ENCODE data around the gene EFNB2. TPM values are rescaled to one million over a fixed set of nuclear protein-coding genes. Genes with fewer than 3 reads are reported as not detected.

Gene EFNB2
- total RNA-seq, 1 donor from 2014 or later, result 21.6 TPM

DNA sequence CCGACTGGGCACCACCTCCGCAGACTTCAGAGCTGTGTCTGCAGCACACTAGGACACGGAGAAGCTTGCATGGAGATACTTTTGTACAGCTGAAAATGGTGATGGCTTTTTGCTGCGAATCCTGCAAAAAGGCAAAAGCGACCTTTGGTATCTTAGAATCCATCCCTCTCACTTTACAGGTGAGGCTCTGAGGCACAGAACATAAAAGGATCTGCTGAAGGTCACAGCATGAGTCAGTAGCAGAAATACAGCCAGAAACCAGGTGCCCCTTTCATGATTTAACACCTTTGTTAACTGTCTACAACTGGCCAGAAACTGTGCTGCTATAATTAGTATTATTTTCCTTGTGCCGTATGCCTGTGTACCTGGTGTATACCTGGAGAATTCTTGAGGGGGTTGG lies 48.3 kb downstream of the EFNB2 start:
- no peak for DNase-seq (ENCODE audit: low read depth in 2 of 2)

DNA sequence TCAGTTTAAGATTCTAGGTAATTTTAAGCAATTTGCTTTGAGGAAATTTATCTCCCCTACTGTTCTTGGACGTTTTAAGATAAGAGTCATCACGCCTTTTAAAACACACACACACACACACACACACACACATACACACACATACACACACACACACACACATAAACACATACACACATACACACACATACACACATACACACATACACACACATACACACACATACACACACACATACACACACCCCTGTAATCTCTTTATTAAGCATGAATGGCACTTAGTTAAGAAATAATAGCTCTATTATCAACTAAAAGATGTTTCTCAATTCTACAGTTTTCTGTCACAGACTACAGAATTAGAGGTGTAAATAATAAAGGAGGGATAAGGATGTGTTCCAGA lies 49.2 kb downstream of the EFNB2 start:
- no peak for DNase-seq (ENCODE audit: low read depth in 2 of 2)

DNA sequence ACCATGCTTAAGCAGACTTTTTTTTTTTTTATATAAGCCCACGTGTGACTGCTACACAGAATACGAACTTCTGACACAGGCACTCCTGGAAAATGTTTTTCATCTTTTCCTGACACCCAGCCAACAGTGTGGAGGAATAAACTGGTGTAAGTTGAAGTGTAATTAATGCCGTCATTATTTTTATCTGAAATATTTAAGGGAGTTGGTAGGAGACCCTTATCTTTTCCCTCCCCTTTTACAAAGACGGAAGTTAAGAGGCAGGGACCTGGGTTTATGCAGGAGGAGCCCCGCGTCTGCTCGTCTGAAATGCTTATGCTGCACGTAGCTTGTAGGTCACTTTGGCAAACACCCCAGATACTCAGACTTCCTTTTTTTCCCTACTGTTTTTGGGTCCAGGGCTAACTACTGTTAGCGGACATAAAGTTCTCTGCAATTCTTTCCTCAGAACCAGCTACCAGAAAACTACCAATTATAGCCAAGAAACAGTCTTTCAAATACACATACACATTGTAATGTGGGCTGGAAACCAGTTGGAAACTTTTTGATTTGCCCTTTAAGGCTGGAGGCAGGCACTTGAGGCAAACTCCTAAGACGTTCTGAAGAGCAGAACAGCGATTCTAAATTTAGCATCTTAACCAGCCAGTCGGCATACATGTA lies 50.8 kb downstream of the EFNB2 start:
- peak; percentile 38 to 90 for DNase-seq (ENCODE audit: low read depth in 2 of 2)

DNA sequence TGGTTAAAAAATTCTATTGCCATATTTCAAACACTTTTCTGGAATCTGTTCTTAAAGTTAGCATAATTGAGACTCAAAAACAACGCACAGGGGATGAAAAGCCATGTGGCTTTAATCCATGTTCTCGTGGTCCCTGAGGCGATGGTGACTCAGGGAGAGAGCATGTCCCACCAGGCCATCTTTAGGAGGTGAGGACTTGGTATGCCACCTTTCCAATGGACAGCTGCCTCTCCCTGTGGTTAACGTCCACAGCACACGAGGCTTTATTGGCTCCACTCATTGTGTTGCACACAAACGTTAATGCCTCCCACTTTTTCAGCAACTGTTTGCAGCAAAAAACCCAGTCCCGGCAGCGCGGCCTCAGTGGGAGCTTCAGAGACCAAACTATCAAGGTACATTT lies 51.4 kb downstream of the EFNB2 start:
- DNase-seq (ENCODE audit: low read depth in 2 of 2), result no peak

DNA sequence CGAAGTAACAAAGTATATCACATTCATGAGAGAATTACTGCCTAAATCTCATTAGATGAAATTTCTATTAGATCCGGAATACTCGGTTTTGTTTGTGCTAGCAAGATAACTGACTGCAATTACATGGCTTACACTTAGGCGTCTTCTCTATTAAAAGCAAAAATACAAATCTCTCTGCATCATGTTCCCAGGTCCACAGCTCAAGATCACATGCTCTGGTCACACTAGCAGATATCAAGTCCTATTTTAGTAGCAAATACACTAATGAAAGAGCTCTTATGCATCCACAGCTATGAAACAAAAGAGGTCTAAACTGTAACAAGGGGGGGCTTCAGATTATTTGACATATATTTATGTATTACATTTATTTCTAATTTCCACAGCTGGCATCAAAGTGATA lies 53.5 kb downstream of the EFNB2 start:
- no peak for DNase-seq (ENCODE audit: low read depth in 2 of 2)

DNA sequence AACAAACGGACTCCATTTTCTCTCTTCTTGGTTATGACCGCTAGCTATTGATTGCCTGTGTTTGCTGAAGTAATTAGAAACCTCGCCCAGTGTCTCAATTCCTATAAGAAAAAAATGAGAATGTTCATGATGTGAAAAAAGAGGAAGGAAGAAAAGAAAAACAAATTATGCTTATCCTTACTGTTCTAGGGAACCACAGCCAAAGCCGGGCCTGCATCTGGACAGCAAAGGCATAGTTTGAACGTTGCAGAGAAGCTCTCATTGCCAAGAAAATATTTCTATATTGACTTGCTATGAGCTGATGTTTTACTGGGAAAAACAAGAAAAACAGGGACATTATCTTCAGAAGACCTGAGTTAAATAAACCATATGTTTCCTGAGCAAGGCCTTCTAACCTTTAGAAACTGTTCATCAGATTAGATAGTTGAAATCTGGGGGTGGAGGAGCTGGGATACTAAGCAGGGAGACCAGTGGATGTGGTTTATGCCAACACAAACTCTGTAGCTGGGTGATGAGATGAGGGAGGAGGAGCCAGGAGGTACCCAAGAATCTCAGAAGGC lies 55.0 kb downstream of the EFNB2 start:
- DNase-seq (ENCODE audit: low read depth in 2 of 2), result no peak

DNA sequence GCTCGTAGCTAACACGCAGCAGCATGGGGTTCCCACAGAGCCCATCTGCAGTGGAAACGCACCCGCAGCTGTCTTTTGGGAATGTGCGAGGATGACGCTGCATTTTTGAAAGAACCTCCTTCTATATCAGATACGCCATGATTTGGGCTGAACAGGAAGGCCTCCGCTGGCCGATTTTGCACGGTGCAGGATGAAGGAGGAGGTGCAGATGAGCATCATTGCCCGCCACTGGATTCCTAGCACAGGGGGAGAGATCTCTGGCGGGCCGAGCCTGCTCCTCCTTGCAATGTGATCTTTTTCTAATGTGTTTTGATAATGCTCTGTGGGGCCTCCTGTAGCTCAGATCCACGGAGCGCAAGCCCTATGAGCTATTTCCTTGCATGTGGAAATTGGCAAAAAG lies 55.5 kb downstream of the EFNB2 start:
- DNase-seq (ENCODE audit: low read depth in 2 of 2), result no peak

DNA sequence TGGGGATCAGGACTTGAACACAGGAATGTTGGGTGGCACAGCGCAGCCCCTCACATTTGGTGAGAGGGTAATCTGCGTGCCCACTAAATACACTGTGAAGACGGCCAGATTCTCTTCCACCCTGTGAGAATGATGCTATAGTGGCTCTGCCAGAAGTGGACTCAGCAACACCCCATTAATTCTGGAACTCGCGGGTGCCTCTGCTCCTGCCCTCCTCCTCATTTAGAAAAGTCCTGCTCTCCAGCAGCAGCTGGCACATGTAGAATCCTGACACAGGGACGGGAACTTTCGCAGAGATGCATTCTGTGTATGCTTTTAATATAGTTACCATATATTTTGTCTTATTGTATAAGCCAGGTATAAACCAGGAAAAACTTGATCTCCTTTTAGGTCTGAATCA lies 57.3 kb downstream of the EFNB2 start:
- no peak for DNase-seq (ENCODE audit: low read depth in 2 of 2)

DNA sequence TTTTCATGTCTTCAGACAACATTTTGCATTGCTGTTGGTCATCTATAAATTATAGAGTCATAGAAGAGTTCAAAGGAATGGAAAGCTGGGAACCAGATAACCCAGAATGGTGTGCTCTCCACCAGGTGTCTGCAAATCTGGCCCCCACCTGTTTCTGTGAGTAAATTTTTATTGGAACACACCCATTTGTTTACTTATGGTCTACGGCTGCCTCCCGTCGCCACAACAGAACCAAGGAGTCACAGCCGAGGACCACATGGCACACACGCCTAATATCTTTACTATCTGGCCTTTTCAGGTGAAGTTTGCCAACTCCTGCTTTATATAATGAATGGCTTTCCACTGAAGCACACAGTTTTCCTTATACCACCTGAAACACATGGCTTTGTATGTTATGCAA lies 58.2 kb downstream of the EFNB2 start:
- no peak for DNase-seq (ENCODE audit: low read depth in 2 of 2)

DNA sequence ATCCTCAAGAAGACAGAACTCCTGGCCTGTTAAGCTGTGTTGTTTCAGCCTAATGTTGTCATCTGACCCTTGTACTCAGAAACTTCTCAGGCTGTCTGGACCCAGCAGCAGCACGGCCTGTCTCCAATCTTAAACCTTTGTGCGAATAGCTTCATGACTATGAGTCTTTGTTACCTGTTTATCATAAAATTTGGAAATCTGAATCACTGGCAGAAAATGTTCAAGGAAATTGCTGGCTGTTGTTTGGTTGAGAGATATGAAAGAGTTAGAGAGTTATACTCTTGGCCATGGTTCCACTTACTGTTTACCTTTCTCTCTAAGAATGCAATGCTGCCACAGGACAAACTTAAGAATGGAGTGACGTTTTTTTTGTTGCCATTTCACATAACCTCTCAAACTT lies 59.6 kb downstream of the EFNB2 start:
- DNase-seq (ENCODE audit: low read depth in 2 of 2), result no peak

DNA sequence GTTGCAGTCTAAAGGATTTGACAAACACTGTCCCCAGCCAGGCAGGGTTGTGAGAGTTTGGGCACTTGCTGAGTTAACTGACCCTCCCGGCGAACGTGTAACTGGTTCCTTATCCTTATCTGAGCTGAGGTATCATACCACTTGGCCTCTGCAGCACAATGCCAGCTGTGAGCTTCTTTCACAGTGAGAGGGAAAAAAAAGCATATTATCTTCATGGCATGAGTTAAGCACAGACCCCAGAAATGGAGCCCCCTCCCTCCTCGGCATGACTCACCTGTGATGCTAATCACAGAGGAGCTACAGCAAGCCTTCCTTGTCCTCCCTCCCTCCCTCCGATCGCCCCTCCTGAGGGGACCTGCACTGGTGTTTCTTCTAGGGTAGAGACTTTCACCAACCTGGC lies 60.5 kb downstream of the EFNB2 start:
- no peak for DNase-seq (ENCODE audit: low read depth in 2 of 2)

DNA sequence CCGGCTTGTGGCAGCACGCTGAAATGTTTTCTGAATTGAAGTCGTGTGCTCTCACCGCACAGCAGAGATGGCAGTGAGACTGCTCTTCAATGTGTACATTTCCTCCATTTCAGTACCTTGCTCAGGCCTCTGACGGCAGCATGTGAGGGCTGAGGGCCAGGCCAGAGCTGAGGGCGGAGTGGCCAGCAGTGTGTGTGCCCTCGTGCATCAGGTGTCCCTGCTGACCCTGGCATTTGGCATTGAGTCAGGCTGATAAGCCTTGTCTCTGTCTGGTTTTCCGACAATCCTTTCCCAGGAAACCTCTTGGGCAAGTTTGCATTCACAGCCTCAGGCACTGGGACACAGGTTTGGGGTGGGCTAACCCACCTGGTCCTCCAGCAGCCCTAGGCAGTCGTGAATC lies 62.3 kb downstream of the EFNB2 start:
- no peak for DNase-seq (ENCODE audit: low read depth in 2 of 2)

DNA sequence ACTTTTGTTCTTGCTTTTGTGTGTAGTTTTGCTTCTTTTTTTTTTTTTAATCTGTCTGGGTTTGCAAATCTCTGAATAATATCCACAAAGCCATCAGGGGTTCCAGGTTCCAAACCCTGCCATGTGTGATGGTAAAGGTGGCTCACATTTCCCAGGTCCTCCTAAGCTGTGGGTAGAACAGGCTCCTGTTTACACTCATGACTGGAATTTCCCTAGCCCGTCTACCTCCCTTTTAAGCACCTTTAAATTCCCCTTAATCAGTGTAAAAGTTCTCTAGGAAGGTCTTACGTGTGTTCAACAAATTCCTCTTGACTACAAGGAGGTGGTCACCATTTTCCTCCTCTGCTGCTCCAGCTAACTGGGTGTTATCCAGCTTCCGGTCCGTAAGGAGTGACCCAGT lies 62.8 kb downstream of the EFNB2 start:
- no peak for DNase-seq (ENCODE audit: low read depth in 2 of 2)

DNA sequence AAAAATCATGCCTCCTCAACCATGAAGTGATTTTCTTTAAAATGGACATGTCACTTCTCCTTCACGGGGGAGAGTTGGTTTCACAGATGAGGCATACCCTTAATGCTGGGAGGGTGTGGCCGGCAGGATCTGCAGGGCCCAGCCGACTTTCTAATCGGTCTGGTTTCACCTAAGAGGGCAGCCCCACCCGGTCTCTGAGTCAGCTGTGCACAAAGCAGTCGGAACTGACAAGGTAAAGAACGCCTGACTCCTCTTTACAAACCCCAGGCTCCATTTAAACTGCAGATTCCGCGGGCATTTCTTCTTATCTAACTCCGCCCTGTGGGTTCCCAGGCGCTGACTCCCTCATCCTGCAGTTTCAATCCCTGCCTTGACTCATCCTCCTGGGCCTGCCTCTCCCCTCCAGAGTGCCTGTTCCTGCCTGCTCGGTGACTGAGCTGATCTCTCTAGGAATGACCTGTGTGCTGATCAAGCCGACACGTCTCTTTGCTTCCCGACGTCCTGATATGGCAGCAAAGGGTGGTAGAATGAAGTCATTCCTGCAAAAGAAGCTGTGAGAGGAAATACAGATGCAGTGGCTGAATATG lies 63.4 kb downstream of the EFNB2 start:
- DNase-seq (ENCODE audit: low read depth in 2 of 2), result peak in 1 of 2 donors; percentile 87

DNA sequence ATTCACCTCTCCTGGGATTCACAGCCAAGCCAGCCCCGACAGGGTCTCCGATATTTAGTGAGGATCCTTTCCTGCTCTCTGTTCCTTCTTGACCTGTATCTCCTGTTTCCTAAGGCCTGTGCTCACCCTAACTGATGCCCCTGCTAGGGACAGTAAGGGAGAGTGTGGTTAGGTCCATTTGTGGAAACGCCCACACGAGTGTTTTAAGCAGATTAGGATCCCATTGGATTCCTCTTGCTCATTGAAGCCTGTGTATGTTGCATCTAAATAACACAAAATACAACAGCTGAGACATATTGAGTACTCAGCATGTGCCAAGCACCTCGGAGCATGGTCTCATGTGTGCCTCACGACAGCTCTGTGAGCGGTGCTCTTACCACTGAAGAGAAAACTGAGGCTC lies 64.9 kb downstream of the EFNB2 start:
- no peak for DNase-seq (ENCODE audit: low read depth in 2 of 2)

DNA sequence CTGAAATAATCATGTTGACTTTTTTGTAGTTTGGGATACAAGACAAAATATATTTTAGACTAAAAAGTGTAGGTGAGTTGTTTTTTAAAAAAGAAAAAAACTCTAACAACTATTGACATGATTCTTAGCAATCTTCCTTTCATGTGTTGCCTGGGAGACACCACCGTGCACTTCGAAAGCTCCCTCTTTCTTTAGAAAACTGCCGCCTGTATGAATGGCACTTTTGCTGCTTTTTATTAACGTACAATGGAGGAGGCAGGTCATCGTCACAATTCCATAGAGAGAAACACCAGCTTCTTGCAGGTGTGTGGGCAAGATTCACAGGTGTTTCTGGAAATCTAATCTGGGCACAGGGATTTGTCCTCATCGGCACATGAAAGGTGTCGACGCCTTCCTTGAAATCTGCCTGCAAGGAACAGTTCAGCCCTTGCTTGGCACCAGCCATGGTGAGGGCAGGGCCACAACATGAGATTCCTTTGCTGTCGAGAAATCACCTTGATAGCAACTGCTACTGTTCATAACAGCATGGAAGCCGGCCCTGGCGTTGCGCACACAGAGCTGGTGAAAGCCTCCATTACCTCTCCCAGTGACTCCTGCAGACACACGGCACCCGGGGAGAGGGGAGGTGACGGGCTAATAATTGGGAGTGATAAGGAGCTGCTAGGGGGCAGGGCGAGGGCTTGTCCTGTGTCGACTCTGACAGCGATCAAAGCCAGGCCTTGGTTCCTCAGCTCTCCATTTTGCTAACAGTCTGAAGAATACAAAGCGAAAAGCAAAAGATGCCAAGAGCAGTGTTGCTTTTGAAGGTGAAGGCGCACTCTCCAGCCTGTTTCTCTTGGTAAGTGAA lies 66.5 kb downstream of the EFNB2 start:
- DNase-seq (ENCODE audit: low read depth in 2 of 2), result no peak

DNA sequence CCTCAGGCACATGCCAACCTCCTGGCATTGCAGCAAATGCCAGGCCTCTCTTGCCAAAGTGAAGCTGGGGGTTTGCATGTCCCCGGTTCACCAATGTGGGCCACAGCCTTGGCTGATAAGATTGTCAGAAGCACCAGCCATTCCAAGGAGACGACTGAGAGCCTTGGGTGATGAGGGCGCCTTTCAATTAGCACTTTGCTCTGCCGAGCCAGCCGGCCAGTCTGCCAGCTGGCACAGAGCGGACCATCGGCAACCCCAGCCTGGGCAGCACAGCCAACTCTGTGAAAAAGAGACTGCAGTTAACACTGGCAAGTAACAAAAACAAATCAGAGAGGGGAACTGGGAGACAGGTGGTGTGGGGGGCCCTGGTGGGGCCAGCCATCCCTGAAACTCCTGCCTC lies 67.3 kb downstream of the EFNB2 start:
- DNase-seq (ENCODE audit: low read depth in 2 of 2), result no peak

DNA sequence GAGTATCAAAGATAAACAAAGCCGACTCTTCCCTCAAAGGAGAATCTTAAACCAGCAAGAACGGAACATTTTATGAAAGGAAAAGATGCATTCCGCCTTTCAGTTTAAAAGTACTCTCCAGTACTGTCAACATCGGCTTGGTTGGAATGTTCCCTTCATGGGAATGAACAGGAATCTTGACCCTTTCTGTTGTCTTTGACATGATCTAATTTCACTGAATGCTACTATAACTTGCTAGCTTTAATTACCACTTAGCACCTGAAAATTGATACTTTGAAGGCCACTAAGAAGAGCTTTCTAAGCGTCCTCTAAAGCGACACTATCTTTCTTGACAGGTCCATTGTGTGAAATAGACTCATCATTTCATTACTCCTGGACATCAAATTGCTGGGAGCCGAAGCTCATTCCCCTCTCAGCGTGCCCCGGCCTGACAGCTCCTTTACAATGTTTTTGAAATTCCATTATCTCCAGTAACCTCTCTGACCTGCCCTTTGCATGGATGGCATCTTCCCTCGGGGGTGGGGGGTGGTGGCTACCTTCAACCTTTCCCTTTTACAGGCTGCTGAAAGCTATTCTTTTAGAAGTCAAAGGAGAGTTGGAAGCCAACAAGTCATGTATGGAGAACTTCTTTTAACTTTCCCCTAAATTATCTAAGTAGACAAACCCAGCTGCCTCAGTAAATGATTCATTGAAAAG lies 67.9 kb downstream of the EFNB2 start:
- DNase-seq (ENCODE audit: low read depth in 2 of 2), result no peak

DNA sequence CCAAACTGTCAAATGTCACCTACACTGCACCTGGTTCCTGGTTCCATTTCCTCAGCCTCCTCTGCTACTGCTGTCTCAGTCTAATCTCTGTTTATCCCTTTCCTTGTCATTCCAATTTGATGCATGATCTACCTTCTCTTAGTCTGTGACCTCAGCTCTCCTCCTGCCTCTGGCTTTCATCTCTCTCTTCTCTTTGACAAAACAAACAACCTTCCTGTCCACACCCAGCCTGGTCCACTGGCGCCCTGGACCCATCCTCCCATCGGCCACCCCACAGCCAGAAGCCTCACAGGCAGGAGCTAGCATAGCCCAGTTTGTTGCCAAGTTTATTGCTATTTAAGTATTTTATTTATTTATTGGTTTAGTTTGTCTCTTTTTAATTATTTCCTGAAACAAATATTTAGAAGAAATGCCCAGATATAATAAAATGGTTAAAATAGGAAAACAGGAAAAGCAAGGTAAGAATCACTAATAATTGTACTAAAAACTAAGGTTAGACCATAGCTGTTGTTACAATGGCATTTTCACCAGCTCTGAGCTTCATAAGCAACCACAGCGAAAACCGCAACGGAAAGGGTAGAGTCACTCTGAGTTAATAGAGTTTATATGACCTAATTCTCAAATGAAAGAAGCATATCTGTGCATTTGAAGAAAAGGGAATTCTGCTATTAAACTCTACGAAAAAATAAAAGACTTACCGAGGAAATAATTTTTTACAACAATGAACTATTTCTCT lies 68.6 kb downstream of the EFNB2 start:
- peak in 1 of 2 donors; percentile 30 for DNase-seq (ENCODE audit: low read depth in 2 of 2)

DNA sequence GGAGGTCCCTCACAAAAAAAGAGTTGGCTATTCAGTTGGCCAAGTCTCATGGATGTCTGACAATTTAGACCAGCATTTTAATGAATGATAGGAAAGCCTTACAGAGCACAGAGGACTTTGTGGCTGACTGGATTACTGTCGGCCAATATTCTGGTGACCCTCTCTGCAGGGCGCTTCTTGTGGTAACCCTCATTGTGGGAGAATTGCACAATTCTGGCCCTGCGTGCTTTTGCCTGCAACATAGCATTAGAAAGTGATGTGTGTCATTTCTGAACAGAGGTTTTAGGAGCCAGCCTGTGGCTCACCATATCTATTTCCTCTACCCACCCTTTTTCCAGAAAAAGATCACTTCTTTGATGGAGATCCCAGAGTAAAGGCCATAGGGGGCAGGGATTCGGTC lies 71.4 kb downstream of the EFNB2 start:
- no peak for DNase-seq (ENCODE audit: low read depth in 2 of 2)

DNA sequence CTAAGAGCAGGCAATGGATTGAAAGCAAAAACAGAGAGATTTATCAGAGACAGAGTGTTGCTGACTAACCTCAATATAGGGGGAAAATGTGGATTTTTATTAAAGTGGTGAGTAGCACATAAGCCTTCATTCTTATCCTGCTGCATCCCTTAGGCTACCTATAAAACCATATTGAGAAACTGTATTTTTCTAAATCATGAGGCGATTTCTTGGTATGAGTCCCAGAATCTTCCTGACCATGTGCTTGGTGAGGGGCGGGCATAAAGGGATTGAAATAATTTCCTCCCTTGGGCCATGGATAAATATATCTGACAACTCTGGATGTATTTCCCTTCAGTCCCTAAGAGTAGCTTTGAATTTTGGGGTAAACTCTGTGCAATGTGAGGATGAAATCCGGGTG lies 72.8 kb downstream of the EFNB2 start:
- DNase-seq (ENCODE audit: low read depth in 2 of 2), result no peak

All from lung microvascular endothelial cell (primary cell).